T-helper 2 cell treated with Interferon-gamma antibody and Interleukin-4, amounts not matched to agents 100 ng/mL and 5 ng/mL, for 36 hours (primary cell): ENCODE data around the gene NEUROD6. TPM values are rescaled to one million over a fixed set of nuclear protein-coding genes. Genes with fewer than 3 reads are reported as not detected.

ENCODE experiments used
- total RNA-seq: library from RNA; stranded (reverse); gene quantifications from 2 replicates; pipeline ENCODE4 v1.2.3, GENCODE V29; 2022

NEUROD6 gene
- total RNA-seq, 1 donor from 2014 or later = not detected

Other genes with a start within 250 kb of the NEUROD6 start
- gene ITPRID1, start 173.4 kb upstream of the NEUROD6 start, total RNA-seq = not detected in 2 replicates